ENCODE data around the gene TRAPPC12. TPM values are rescaled to one million over a fixed set of nuclear protein-coding genes. Genes with fewer than 3 reads are reported as not detected.
A peak's percentile ranks its signal among the peaks of the same experiment; 100 is the strongest.

TRAPPC12 gene
- 10 to 100 TPM; 60.0 to 73.1 TPM for total RNA-seq

- peak within 1 kb of the TSS; percentile 96 for H3K27ac Mint-ChIP-seq
- H3K9me3 Mint-ChIP-seq (ENCODE audit: low read depth), result no peaks in the 10 kb centered on the region
- POLR2A ChIA-PET, result no interaction called here
- ATAC-seq, result peak; percentile 70
- intact Hi-C loops (cut with DNase I, micrococcal nuclease), result loop anchor here in 1 of 2 experiments (1.0 to 2.0 kb wide), 2 partner anchors 271 to 733 kb away; no protein-coding TSS in a partner anchor
- CTCF ChIA-PET, result no interaction called here
- peaks cover 26% of the 10 kb centered on the region for H3K36me3 Mint-ChIP-seq (ENCODE audit: low read depth)
- H3K27me3 Mint-ChIP-seq, result no peaks in the 10 kb centered on the region
- peaks cover 50% of the 10 kb centered on the region for H3K4me1 Mint-ChIP-seq
- H3K4me3 Mint-ChIP-seq, result peak within 1 kb of the TSS; percentile 98
- DNase-seq, result peak; percentile 95
These were observed at the start of gene TRAPPC12 for GRCh38 chr2:3379647-3380534. TSS of gene TRAPPC12 (plus strand) at chr2:3379694. CDS start at chr2:3387624, 7,930 bp downstream.

GRCh38 chr2:3332133-3332532 is 47.4 kb upstream of the TRAPPC12 start:
- Mint-ChIP-seq H3K27me3 (no peaks in the 10 kb centered on the region), H3K27ac (no peak overlapping the region), H3K36me3 (ENCODE audit: low read depth) (peaks cover 37% of the 10 kb centered on the region), H3K4me3 (no peak overlapping the region), H3K4me1 (no peaks in the 10 kb centered on the region), H3K9me3 (ENCODE audit: low read depth) (peaks cover 3% of the 10 kb centered on the region)
- DNase-seq, result no peak
- no peak for ATAC-seq
- intact Hi-C loops (cut with DNase I, micrococcal nuclease), result no loop called here
- ChIA-PET POLR2A (no interaction called here), CTCF (interaction anchor here (0.6 kb wide), 1 partner anchor 429 kb away, joined by 3 read pairs; no protein-coding TSS in a partner anchor)

- Mint-ChIP-seq H3K27ac (no peak overlapping the region), H3K4me3 (no peak overlapping the region)
- no peak for ATAC-seq
These were observed 44.8 kb upstream of the TRAPPC12 start for GRCh38 chr2:3334392-3335345.

GRCh38 chr2:3336844-3337243 is 42.6 kb upstream of the TRAPPC12 start:
- Mint-ChIP-seq H3K4me3 (no peak overlapping the region), H3K36me3 (ENCODE audit: low read depth) (peaks cover 30% of the 10 kb centered on the region), H3K9me3 (ENCODE audit: low read depth) (no peaks in the 10 kb centered on the region), H3K4me1 (no peaks in the 10 kb centered on the region), H3K27ac (no peak overlapping the region), H3K27me3 (no peaks in the 10 kb centered on the region)
- ATAC-seq (no peak), DNase-seq (no peak)
- POLR2A ChIA-PET, result no interaction called here
- intact Hi-C loops (cut with DNase I, micrococcal nuclease), result no loop called here
- CTCF ChIA-PET, result no interaction called here

More at GRCh38 chr2:3334392-3335345, 44.8 kb upstream of the TRAPPC12 start:
- ChIA-PET POLR2A (no interaction called here), CTCF (interaction anchor here (0.6 kb wide), 1 partner anchor 246 kb away, joined by 3 read pairs; no protein-coding TSS in a partner anchor)
- DNase-seq, result no peak
- intact Hi-C loops (cut with DNase I, micrococcal nuclease), result no loop called here
- Mint-ChIP-seq H3K27me3 (no peaks in the 10 kb centered on the region), H3K36me3 (ENCODE audit: low read depth) (peaks cover 40% of the 10 kb centered on the region), H3K9me3 (ENCODE audit: low read depth) (peaks cover 3% of the 10 kb centered on the region), H3K4me1 (no peaks in the 10 kb centered on the region)

GRCh38 chr2:3338340-3338739 is 41.2 kb upstream of the TRAPPC12 start:
- DNase-seq (no peak), ATAC-seq (no peak)
- no peaks in the 10 kb centered on the region for H3K27me3 Mint-ChIP-seq
- CTCF ChIA-PET, result no interaction called here
- H3K4me3 Mint-ChIP-seq, result no peak overlapping the region
- H3K9me3 Mint-ChIP-seq (ENCODE audit: low read depth), result no peaks in the 10 kb centered on the region
- H3K27ac Mint-ChIP-seq, result no peak overlapping the region
- peaks cover 19% of the 10 kb centered on the region for H3K36me3 Mint-ChIP-seq (ENCODE audit: low read depth)
- intact Hi-C loops (cut with DNase I, micrococcal nuclease), result no loop called here
- H3K4me1 Mint-ChIP-seq, result no peaks in the 10 kb centered on the region
- POLR2A ChIA-PET, result no interaction called here

GRCh38 chr2:3340144-3340543 is 39.4 kb upstream of the TRAPPC12 start:
- H3K27me3 Mint-ChIP-seq, result no peaks in the 10 kb centered on the region
- POLR2A ChIA-PET, result no interaction called here
- H3K36me3 Mint-ChIP-seq (ENCODE audit: low read depth), result peaks cover 15% of the 10 kb centered on the region
- CTCF ChIA-PET, result no interaction called here
- H3K9me3 Mint-ChIP-seq (ENCODE audit: low read depth), result no peaks in the 10 kb centered on the region
- DNase-seq (no peak), ATAC-seq (no peak)
- no peaks in the 10 kb centered on the region for H3K4me1 Mint-ChIP-seq
- H3K27ac Mint-ChIP-seq, result no peak overlapping the region
- intact Hi-C loops (cut with DNase I, micrococcal nuclease), result no loop called here
- H3K4me3 Mint-ChIP-seq, result no peak overlapping the region

- POLR2A ChIA-PET, result no interaction called here
- DNase-seq (no peak), ATAC-seq (no peak)
- Mint-ChIP-seq H3K4me3 (no peak overlapping the region), H3K36me3 (ENCODE audit: low read depth) (peaks cover 4% of the 10 kb centered on the region), H3K27me3 (no peaks in the 10 kb centered on the region), H3K4me1 (no peaks in the 10 kb centered on the region), H3K9me3 (ENCODE audit: low read depth) (no peaks in the 10 kb centered on the region), H3K27ac (no peak overlapping the region)
- intact Hi-C loops (cut with DNase I, micrococcal nuclease), result no loop called here
- CTCF ChIA-PET, result no interaction called here
These were observed 38.2 kb upstream of the TRAPPC12 start for GRCh38 chr2:3341336-3341735.

GRCh38 chr2:3342324-3342723 is 37.2 kb upstream of the TRAPPC12 start:
- POLR2A ChIA-PET, result no interaction called here

GRCh38 chr2:3343012-3343411 is 36.5 kb upstream of the TRAPPC12 start:
- CTCF ChIA-PET, result no interaction called here

More at GRCh38 chr2:3342324-3342723, 37.2 kb upstream of the TRAPPC12 start:
- H3K36me3 Mint-ChIP-seq (ENCODE audit: low read depth), result peaks cover 12% of the 10 kb centered on the region
- no peak overlapping the region for H3K27ac Mint-ChIP-seq
- no peak for ATAC-seq
- CTCF ChIA-PET, result no interaction called here
- intact Hi-C loops (cut with DNase I, micrococcal nuclease), result no loop called here
- no peak for DNase-seq
- H3K4me1 Mint-ChIP-seq, result no peaks in the 10 kb centered on the region
- H3K4me3 Mint-ChIP-seq, result no peak overlapping the region
- no peaks in the 10 kb centered on the region for H3K9me3 Mint-ChIP-seq (ENCODE audit: low read depth)
- H3K27me3 Mint-ChIP-seq, result no peaks in the 10 kb centered on the region

GRCh38 chr2:3344897-3345296 is 34.6 kb upstream of the TRAPPC12 start:
- H3K4me1 Mint-ChIP-seq, result no peaks in the 10 kb centered on the region
- no peaks in the 10 kb centered on the region for H3K9me3 Mint-ChIP-seq (ENCODE audit: low read depth)
- H3K27me3 Mint-ChIP-seq, result no peaks in the 10 kb centered on the region
- H3K36me3 Mint-ChIP-seq (ENCODE audit: low read depth), result peaks cover 25% of the 10 kb centered on the region
- DNase-seq, result no peak
- POLR2A ChIA-PET, result no interaction called here
- H3K27ac Mint-ChIP-seq, result no peak overlapping the region
- no peak overlapping the region for H3K4me3 Mint-ChIP-seq
- no peak for ATAC-seq
- intact Hi-C loops (cut with DNase I, micrococcal nuclease), result no loop called here
- CTCF ChIA-PET, result no interaction called here

More at GRCh38 chr2:3343012-3343411, 36.5 kb upstream of the TRAPPC12 start:
- intact Hi-C loops (cut with DNase I, micrococcal nuclease), result no loop called here
- POLR2A ChIA-PET, result no interaction called here
- Mint-ChIP-seq H3K4me1 (no peaks in the 10 kb centered on the region), H3K27me3 (no peaks in the 10 kb centered on the region), H3K9me3 (ENCODE audit: low read depth) (no peaks in the 10 kb centered on the region), H3K36me3 (ENCODE audit: low read depth) (peaks cover 19% of the 10 kb centered on the region), H3K4me3 (no peak overlapping the region), H3K27ac (no peak overlapping the region)
- no peak for ATAC-seq
- DNase-seq, result no peak

GRCh38 chr2:3345621-3346020 is 33.9 kb upstream of the TRAPPC12 start:
- Mint-ChIP-seq H3K27ac (no peak overlapping the region), H3K27me3 (no peaks in the 10 kb centered on the region), H3K4me3 (no peak overlapping the region), H3K4me1 (no peaks in the 10 kb centered on the region), H3K36me3 (ENCODE audit: low read depth) (peaks cover 30% of the 10 kb centered on the region), H3K9me3 (ENCODE audit: low read depth) (peaks cover 6% of the 10 kb centered on the region)
- ATAC-seq (no peak), DNase-seq (no peak)
- CTCF ChIA-PET, result interaction anchor here (0.6 kb wide), 1 partner anchor 666 kb away, joined by 3 read pairs; no protein-coding TSS in a partner anchor
- intact Hi-C loops (cut with DNase I, micrococcal nuclease), result no loop called here
- POLR2A ChIA-PET, result no interaction called here

All from activated CD4-positive, alpha-beta T cell treated with anti-CD3 and anti-CD28 coated beads for 36 hours (primary cell).